Neural crest cell (in vitro differentiated cells): ENCODE results near the gene ITGA6. TPM values are rescaled to one million over a fixed set of nuclear protein-coding genes. Genes with fewer than 3 reads are reported as not detected.

Experiments used
- DNase-seq: peaks from one replicate; pipeline ENCODE4 v3.0.0; 2021; ENCODE audit warnings: low read depth, mixed read lengths, low spot score
- H3K27ac Mint-ChIP-seq: one replicate; pipeline ENCODE4 v1.8.0; 2021; ENCODE audit warnings: mild to moderate bottlenecking, mixed read lengths; ENCODE audit not compliant: unreplicated experiment
- H3K27me3 Mint-ChIP-seq: 2 replicates; pipeline ENCODE4 v1.8.0; 2021; ENCODE audit warnings: low read depth, mild to moderate bottlenecking, mixed read lengths
- H3K36me3 Mint-ChIP-seq: 2 replicates; pipeline ENCODE4 v1.8.0; 2021; ENCODE audit warnings: low read depth, mild to moderate bottlenecking, mixed read lengths
- H3K4me1 Mint-ChIP-seq: 2 replicates; pipeline ENCODE4 v1.8.0; 2021; ENCODE audit warnings: mixed read lengths
- H3K4me3 Mint-ChIP-seq: one replicate; pipeline ENCODE4 v1.8.0; 2021; ENCODE audit warnings: mild to moderate bottlenecking, mixed read lengths
- H3K9me3 Mint-ChIP-seq: 2 replicates; pipeline ENCODE4 v1.8.0; 2021; ENCODE audit warnings: mixed read lengths
- CTCF ChIP-seq: fragments of 200-600 bp; sonication (generic); conservative IDR thresholded peaks from 2 replicates; pipeline ENCODE4 v1.5.0; 2021; ENCODE audit warnings: antibody characterized with exemption, mild to moderate bottlenecking
- total RNA-seq: library from RNA; stranded (reverse); gene quantifications from 2 replicates; pipeline ENCODE4 v1.2.1, GENCODE V29; 2021

The ITGA6 gene
- total RNA-seq, 1 donor from 2014 or later, result 37.7 TPM

- TF ChIP-seq CTCF, result no peak
- H3K4me3 Mint-ChIP-seq, result no peak overlapping the region
- H3K27me3 Mint-ChIP-seq, result no peaks in the 10 kb centered on the region
- DNase-seq, result no peak
- no peaks in the 10 kb centered on the region for H3K36me3 Mint-ChIP-seq
- peaks cover 36% of the 10 kb centered on the region for H3K4me1 Mint-ChIP-seq
- H3K9me3 Mint-ChIP-seq, result no peaks in the 10 kb centered on the region
- no peak overlapping the region for H3K27ac Mint-ChIP-seq
These were observed 9.5 kb downstream of the ITGA6 start for GRCh38 chr2:172436889-172437288.

GRCh38 chr2:172437419-172438341 is 10.3 kb downstream of the ITGA6 start:
- TF ChIP-seq CTCF, result no peak
- Mint-ChIP-seq H3K4me1 (peaks cover 39% of the 10 kb centered on the region), H3K4me3 (no peak overlapping the region), H3K27ac (no peak overlapping the region), H3K27me3 (no peaks in the 10 kb centered on the region), H3K9me3 (no peaks in the 10 kb centered on the region), H3K36me3 (no peaks in the 10 kb centered on the region)
- DNase-seq, result no peak

- Mint-ChIP-seq H3K4me1 (peaks cover 45% of the 10 kb centered on the region), H3K36me3 (no peaks in the 10 kb centered on the region), H3K9me3 (no peaks in the 10 kb centered on the region), H3K4me3 (no peak overlapping the region), H3K27me3 (no peaks in the 10 kb centered on the region), H3K27ac (no peak overlapping the region)
- DNase-seq, result no peak
- no peak for TF ChIP-seq CTCF
These were observed 11.5 kb downstream of the ITGA6 start for GRCh38 chr2:172438741-172439508.

- H3K4me1 Mint-ChIP-seq, result peaks cover 44% of the 10 kb centered on the region
These were observed 12.1 kb downstream of the ITGA6 start for GRCh38 chr2:172439509-172439860.

GRCh38 chr2:172439911-172440310 is 12.5 kb downstream of the ITGA6 start:
- no peak for TF ChIP-seq CTCF
- no peak for DNase-seq
- Mint-ChIP-seq H3K27me3 (no peaks in the 10 kb centered on the region), H3K9me3 (no peaks in the 10 kb centered on the region), H3K36me3 (no peaks in the 10 kb centered on the region), H3K4me1 (peaks cover 40% of the 10 kb centered on the region), H3K4me3 (no peak overlapping the region), H3K27ac (no peak overlapping the region)

More at GRCh38 chr2:172439509-172439860, 12.1 kb downstream of the ITGA6 start:
- no peaks in the 10 kb centered on the region for H3K36me3 Mint-ChIP-seq
- no peaks in the 10 kb centered on the region for H3K27me3 Mint-ChIP-seq
- no peak for TF ChIP-seq CTCF
- no peak overlapping the region for H3K27ac Mint-ChIP-seq
- H3K4me3 Mint-ChIP-seq, result no peak overlapping the region
- DNase-seq, result no peak
- H3K9me3 Mint-ChIP-seq, result no peaks in the 10 kb centered on the region
